Glomerular visceral epithelial cell (primary cell): ENCODE data around the gene DYNLT3.
A peak's percentile ranks its signal among the peaks of the same experiment; 100 is the strongest.

Experiments used
- DNase-seq: peaks from one replicate; pipeline ENCODE4 v3.0.0-alpha.2; 2016; ENCODE audit errors: extremely low spot score

DYNLT3 gene

GRCh38 chrX:37844622-37845021 lies 2.7 kb downstream of the DYNLT3 start:
- no peak for DNase-seq

DNA sequence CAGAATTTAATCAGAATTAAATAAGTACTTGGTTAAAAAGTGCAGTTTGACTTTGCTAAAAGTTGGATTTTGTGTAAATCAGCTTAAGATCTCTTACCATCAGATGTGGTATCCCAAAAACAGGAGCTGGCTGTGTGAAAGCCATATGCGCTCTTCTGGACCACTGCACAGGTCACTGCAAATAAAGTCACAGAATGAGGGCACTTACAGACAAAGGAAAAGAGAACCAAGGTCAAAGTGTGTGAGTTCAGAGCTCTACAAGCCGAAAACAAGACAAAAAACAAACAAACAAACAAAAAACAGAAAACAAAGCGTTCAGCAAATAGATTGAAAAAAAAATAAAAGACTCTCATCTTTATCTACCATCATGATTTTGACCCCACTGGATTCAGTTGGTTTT lies 6.4 kb downstream of the DYNLT3 start:
- no peak for DNase-seq

GRCh38 chrX:37834937-37835336 lies 12.4 kb downstream of the DYNLT3 start:
- DNase-seq = no peak

- no peak for DNase-seq
Measured at GRCh38 chrX:37830371-37830770, 17.0 kb downstream of the DYNLT3 start.

- DNase-seq = no peak
Measured at GRCh38 chrX:37829721-37830120, 17.6 kb downstream of the DYNLT3 start.

DNA sequence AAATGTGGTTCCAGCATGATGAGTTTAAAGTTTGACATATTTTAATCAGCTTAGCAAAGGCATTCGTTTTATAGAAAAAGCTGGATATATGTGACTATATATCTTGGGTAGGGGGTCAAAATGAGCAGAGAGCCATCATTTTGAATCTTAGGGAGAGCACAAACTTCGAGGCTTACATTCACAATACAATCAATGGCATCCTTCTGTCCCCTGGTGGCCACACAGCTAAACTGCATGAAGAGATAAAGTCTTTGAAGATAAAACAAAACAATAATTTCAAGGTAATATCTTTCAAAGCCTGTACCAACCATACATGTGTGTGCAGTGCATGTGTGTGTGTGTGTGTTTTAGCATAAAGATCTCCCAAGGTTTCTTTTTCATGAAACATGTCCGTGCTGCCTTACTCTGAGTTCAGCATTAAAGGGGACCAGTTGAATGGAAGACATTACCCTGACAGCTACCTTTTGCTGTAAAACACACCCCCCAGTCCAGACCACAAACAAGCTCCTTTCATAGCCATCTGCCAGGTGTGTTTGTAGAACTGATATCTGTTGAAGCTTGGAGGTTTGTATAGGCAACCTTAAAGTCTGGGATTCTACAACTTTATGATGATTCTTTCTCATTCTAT lies 22.0 kb downstream of the DYNLT3 start:
- DNase-seq = peak; percentile 29

DNA sequence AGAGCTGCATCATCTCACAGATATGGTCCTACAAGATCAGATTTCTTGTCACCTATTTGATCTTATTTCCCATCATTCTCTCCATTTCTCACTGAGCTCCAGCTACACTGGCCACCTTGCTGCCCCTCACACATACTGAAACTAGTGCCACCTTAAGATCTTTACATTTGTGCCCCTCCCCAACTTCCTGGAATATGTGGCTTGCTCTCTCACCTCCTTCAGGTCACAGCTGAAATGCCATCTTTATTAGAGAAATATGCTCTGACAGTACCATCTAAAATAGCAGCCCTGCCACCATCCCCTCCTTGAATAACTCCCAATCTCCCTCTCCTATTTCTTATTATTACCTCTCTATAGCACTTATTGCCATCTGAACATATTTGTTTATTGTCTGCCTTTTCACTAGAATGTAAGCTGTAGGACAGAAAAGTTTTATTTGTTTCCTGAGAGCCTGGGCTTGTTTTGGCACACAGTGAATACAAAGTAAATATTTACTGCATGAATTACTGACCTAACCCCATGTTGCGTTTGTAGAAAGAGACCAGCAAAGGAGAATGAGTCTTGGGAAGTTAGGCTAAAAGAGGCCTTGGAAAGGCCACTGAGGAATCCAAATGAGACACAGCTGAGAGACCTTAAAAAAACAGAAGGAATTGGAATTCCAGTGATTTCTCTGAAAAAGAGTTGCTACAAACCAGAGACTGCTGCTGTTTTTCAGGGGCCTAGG lies 22.7 kb downstream of the DYNLT3 start:
- no peak for DNase-seq

DNA sequence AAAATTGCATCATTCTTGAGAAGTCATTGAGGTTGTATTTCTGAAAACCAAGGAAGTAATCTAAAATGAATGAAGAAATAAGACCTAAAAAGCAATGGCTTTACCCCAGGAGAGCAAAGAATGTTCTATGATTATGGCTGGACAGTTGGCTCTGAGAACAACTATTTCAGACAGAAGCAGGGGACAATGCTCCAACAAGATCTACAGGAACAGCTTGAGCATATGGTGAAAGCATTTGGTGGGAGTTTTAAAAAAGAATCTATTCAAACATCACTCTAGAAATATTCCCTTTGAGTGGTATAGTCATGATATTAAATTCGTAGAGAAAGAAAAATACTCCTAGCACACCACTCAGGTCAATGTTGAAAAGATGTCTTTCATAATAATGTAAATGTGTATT lies 26.7 kb downstream of the DYNLT3 start:
- DNase-seq = no peak

DNA sequence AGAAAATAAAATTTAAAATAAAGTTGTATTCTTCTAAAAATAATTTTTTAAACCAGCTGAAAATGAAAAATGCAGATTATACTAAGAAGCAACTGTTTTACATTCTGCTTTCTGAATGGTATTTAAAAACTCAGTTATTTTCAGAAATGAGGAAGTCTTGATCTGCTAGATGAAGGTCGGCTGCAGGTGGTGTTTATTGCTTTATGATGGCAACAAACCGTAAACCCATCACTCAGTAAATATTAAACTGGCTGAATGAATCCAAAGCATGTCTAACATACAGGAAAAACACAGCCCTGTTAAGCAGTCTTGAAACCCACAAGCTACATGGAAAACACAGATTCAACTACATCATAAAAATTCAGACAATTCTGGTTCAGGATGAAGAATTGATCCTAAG lies 29.3 kb downstream of the DYNLT3 start:
- DNase-seq = no peak

DNA sequence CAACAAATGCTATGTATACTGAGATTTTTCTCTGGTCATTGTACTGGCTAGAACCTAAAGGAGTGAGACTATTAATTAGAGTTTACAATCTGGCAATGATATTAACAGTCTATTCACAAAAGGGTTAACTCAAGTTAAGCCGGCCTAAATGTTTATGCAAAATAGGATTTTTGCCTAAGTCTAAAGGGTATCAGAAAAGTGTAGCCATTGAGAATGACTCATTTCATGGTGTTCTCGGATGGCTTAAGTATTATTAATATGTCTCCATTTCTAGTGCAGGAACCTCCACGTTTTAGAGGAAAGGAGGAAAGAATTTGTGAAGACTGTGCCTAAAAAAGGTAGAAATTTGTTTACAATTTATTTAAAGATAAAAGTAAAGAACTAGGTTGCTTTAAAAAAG lies 29.8 kb downstream of the DYNLT3 start:
- DNase-seq = no peak

DNA sequence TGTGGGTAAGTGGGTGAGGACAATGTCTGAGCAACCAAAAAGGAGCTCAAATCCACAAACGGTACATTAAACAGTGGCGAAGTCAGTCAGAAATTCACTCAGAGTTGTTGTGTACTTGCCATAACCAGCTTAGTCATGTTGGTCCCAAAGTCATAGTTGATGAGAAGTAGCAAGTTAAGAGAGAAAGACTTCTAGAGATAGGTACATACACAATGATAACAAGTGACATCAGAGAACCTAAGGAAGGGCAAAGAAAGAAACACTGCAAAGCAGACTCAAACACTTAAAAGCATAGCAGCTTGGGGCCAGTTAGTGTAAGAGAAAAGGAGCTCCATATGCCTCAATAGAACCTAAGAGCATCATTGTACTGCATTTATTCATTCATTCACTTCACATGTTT lies 30.2 kb downstream of the DYNLT3 start:
- DNase-seq = no peak

DNA sequence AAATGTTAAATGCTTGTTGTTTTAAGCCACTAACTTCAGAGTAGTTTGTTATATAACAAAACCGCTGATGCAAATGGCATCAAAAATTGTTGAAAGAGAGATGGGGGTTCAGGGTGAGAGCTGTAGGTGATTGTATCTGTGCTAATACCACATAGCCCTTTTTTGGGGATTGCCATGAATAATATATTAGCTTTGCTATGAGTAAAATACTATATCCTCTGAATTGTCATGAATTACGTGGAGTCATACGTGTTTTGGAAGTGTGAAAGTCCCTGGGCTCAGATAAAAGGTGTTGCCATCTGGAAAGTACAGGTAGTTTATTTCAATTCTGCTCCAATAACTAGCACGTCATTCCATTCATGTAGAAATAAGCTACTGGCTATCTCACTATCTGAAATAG lies 30.6 kb downstream of the DYNLT3 start:
- no peak for DNase-seq

GRCh38 chrX:37815366-37815765 lies 32.0 kb downstream of the DYNLT3 start:
- DNase-seq = no peak

GRCh38 chrX:37813570-37813969 lies 33.8 kb downstream of the DYNLT3 start:
- DNase-seq = no peak

GRCh38 chrX:37812110-37812509 lies 35.3 kb downstream of the DYNLT3 start:
- no peak for DNase-seq

- no peak for DNase-seq
Measured at GRCh38 chrX:37809970-37810369, 37.4 kb downstream of the DYNLT3 start.

- no peak for DNase-seq
Measured at GRCh38 chrX:37803057-37803456, 44.3 kb downstream of the DYNLT3 start.

- no peak for DNase-seq
Measured at GRCh38 chrX:37802028-37802427, 45.3 kb downstream of the DYNLT3 start.

DNA sequence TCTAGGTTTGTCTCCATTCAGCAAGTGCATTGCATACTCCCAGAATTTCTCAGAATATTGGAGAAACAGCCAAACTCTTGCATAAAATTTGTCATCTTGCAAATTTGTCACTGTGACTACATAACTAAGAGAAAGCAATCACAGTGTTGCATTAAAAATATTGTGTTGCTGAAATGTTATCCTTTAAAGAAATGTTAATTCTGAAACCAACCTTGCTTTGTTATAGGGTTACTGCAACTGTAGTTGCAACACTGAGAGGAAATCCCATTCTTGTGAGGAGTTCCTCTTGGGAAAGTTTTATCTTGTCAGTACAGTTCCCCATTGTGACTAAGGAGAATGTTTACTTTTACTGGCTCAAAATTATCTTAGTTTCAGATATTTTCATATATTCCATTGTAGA lies 46.7 kb downstream of the DYNLT3 start:
- no peak for DNase-seq

DNA sequence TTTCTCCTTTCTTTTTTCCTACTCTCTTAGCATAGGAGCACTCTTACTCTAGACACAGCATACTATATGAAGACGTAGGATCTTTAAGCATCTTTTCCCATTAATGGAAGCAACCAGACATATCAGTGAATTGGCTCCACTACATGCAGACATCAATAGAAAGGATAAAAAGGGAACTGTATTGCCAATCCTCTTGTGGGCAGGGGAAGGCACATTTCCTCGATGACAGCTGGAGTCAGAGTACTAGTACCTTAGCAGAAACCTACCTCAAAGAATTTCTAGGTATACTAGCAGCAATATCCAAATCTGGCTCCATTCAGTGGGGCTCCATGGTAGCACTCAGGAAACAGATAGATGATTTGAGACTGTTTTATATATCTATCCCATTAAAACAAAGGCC lies 47.4 kb downstream of the DYNLT3 start:
- no peak for DNase-seq

DNA sequence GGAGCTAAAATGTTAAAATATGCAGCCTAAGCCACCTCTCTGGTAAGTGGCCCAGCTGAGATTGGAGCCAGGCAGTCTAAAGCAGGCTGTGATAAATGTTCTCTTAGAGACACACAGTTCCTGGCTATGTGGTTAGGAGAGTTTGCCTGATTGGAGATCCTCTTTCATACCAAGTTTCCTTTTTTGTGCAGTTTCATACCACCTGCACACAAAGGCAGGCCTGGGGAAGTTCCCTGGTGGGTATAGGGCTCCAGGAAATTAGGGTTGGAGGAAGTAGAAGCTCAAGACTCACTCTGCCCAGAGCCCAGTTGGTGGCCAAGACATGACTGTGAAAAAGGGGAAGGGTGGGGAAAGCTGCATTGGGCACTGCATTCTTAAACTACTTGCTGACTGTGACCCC lies 50.6 kb downstream of the DYNLT3 start:
- DNase-seq = no peak

DNA sequence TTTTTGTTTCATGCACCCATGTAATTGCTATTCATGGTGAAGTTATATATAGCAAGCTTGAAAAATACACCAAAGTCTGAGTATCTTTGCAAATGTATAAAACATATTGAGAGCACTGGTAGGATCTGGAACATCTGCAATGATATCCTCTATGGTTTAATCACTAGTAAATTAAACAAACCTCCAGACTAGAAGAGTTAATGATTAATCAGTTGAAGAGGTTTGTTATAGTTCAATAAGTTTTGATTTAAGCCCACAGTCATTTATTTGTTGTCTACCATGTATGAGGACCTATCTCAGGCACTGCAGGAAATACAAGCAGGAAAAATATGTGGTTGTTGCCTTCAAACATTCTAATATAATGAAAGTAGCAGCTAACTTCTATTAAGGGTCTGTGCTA lies 51.1 kb downstream of the DYNLT3 start:
- no peak for DNase-seq
